GM21367 (cell line): Measurements from ENCODE around the gene ALG12.

Experiments used
- ATAC-seq: cut with Tn5 transposase; IDR thresholded peaks from one replicate; pipeline ENCODE4 v1.9.1; 2021; ENCODE audit not compliant: unreplicated experiment

ALG12 gene

GRCh38 chr22:49958366-49958921, 40.2 kb upstream of the ALG12 start:
- ATAC-seq, result no peak

DNA sequence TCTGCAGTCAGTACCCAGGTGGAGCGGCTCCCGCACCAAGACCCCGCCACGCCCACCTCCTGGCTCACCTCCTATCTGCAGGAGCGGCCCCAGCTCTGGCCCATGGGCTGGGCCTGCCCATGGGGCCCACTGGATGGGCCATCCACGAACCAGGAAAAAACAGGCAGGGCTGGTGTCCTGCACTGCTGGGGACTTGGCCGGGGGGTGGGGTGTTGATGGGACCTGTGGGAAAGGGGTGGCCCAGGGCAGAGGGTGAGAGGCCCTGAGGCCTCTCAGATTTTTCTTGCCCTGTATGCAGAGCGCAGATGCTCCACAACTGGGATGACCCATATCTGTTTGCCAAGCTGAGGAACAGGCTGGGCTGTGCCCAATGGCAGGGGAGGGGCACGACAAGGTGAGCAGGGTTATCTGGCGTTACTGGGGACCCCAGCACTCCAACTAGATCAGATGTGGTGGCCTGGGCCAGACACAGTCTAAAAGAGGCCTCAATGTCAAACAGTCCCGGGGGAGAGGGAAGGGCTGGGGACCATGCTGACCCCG, 39.7 kb upstream of the ALG12 start:
- ATAC-seq, result no peak

GRCh38 chr22:49956914-49957825, 38.9 kb upstream of the ALG12 start:
- no peak for ATAC-seq

GRCh38 chr22:49956418-49956770, 38.2 kb upstream of the ALG12 start:
- no peak for ATAC-seq

DNA sequence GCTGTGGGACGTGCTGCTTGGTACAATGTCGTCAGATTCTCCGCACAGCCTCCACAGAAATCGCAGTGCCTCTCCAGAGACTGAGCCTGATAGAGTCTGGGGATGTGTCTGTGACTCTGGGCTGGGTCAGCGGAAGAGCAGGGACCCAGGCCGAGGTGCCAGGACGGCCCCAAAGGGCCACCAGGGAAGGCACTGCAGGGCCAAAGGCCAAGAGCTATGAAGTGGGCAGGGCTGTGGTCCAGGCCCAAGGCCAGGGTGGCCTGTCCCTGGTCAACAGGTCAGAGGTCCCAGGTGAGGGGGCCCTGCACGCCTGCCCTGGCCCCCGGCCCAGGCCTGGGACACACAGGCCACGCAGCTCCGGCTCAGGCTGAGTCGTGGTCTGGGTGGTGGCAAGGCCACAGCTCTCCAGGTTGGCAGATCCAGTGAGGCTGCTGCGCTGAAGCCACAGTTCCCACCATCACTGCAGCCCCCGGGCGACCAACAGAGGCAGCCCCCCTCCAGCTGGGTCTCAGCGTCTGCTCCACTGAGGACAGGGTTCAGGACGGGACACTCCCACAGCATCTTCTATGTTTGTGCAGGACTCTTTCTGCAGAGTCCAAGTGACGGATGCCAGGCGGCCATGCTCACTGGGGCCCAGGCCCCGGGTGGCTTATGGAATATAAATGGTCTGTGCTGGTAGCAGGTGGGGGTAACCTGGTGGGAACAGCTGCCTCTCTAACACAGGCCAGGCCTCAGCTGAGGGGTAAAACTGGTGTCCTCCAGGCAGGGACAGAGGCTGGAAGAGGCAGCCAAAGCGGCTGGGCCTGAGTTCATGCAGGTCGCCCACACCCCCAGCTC, 37.6 kb upstream of the ALG12 start:
- no peak for ATAC-seq

DNA sequence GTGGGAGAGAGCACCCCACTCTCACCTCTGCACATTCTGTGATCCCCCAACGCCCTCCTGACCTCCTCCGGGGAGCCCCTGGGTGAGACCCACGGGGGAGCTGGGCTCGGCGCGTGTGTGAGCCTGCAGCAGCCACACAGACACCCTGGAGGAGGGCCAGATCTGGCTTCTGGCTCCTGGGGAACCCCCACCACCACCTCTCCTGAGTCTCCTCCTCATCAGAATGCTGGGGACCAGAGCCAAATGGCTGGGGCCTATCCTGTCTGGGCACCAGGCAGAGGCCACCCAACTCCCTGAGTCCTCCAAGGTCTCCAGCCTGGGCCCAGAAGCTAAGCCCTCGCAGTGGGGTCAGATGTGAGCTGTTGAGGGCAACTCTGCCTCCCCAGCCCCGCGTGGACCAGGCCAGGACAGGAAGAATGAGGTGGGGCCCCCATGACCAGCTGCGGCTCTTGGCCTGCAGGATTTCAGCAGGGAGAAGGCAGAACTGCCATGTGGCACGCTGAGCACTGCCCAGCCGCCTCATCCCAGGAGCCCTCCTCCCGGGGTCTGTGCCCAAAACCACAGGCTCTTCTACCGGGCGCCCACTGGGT, 36.8 kb upstream of the ALG12 start:
- no peak for ATAC-seq

DNA sequence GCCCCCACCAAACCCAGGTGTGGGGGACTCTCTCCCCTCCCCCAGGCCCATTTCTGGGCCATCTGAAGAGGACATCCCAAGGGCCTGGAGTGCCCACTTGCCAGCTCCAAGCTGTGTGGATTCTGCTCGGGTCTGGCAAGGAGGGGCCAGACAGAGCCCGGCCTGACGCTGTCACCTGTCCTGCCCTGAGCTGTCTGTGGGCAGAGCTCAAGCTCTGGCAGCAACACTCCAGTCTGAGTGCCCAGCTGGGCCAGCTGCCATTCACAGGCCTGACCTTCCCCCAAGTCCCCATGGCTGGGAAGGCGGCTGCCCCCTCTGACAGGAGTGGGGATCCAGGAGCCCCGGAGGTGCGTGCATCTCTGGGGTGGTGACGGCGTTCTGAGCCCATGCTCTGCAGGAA, 36.1 kb upstream of the ALG12 start:
- ATAC-seq, result no peak

DNA sequence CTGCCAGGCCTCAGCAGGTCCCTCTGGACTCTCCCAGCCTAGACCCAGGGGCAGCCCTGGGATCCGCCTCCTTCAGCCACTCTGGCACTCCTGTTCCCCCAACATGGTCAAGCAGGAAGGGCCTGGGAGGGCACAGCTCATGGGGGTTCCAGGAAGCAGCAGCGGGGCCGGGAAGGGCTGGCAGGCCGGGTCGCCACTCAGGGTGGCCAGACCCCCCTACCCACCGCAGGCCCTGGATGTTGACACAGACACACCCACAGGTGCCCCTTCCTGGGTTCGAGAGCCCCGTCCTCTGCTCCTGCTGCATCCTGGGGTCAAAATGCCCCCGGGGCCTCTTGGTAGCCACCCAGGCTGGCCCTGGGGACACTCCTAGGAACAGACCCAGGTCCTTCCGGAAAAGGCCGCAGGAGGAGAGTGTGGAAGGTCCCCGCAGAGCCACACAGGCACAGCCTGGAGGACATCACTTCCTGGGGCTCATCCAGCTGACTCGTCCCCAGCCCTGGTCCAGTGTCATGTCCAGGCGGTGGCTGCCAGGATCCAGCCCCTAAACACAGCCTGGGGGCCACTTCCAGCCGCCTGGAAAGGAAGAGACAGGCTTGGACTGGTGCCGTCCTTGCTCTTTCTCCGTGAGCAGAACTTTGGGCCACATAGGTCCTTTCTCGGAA, 35.6 kb upstream of the ALG12 start:
- ATAC-seq, result no peak

GRCh38 chr22:49953027-49953679, 34.9 kb upstream of the ALG12 start:
- no peak for ATAC-seq

GRCh38 chr22:49951986-49952896, 34.0 kb upstream of the ALG12 start:
- ATAC-seq, result no peak

DNA sequence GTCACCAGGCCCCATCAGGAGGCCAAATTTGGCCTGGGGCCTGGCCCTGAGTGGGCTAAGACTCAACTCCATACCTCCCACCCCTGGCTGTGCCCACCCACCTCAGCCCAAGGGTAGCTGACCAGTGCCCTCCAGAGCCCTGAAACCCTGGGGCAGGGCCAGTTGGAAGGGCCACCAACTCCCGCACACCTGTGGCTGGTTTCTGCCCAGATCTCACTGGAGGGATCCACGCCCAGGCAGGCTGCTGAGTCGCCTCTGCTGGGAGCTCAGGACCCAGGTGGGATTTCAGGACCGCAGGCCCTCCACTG, 33.4 kb upstream of the ALG12 start:
- ATAC-seq, result no peak

DNA sequence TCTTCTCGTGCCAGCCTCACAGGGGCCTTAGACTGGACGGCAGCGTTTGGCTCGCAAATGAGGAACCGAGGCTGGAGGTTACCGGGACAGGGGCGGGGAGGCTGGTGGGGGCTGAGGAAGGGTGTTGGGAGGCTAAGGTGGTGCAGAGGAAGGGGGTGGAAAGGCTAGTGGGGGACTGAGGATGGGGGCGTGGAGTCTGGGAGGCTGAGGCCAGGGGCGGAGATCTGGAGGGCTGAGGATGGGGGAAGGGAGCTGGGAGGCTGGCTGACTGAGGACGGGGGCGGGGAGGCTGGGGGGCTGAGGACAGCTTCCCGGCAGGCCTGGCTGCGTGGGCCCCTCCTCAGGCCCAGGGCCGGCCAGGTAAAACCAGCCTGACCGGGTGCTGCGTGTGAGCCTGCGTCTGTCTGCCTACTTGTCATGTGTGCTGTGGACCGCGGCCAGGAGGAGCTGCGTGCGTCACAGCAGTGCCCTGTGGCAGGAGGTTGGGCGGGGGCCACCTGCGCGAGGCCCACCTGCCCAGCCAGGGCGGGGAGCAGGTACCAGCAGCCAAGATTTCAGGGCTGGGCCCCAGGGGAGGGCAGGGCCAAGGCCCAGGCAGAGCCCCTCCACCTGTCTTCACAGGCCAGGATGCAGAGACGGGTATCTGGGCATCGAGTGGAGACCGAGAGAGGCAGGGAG, 32.9 kb upstream of the ALG12 start:
- no peak for ATAC-seq

DNA sequence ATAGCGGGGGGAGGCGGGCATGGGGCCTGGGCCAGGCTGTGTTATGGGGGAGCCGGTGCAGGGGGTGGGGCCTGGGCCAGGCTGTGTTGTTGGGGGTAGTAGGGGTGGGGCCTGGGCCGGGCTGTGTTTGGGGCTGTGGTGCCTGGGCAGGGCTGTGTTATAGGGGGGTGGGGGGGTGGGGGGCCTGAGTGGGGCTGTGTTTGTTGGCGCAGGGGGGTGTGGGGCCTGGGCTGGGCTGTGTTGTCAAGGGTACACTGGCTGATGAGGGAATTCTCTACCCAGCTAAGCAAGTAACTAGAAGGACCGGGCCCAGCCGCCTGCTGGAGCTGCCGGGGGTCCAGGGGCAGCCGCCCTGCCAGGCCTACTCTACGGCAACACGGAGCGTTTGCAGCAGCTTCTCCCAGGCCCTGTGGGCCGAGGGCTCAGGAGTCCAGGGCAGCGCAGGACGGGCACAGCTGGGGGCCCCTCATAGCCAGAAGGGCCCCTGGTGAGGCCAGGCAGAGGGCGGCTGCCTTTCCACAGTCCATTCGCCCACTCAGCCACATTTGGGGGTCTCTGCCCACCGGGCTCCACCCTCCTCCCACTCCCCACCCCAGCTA, 32.3 kb upstream of the ALG12 start:
- no peak for ATAC-seq

GRCh38 chr22:49949914-49950292, 31.7 kb upstream of the ALG12 start:
- no peak for ATAC-seq

GRCh38 chr22:49948958-49949913, 31.0 kb upstream of the ALG12 start:
- no peak for ATAC-seq

DNA sequence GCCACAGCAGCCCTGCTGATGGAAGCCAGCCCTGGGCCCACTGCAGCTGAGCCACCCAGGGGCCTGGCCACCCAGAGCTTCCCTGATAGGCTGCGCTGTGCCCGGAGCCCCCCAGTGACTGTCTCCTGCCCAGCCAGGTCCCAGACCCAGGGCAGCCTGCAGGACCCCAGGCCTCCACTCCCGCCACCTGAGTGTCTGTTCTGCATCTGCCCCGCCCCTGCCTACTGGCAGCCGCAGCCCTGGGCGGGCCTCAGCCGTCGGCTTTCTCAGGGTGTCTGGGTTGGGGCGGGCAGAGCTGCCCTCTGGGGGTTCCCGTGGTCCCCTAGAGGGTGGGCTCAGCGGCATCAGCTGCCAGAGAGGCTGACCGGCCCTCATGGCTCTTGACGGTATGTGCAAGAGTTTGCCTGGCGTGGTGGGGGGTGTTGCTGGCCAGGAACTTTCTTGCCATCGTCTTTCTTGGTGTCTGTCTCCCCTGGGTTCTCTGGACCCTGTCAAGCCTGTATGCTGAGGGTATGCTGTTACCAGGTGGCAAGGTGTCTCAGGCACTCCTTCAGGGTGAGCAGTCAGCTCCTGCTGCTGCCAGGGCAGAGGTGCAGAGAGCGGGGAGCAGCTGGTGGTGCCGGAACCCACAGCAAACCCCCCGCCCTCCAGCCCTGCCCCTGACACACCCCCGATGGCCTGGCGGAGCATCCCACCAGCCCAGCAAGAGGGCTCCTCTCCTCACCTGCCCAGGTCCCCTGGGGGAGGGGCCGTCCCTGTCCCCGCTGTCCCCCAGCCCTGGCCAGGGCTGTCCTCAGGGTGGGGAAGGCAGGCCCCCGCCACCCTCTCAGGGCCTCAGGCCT, 30.1 kb upstream of the ALG12 start:
- ATAC-seq, result no peak

DNA sequence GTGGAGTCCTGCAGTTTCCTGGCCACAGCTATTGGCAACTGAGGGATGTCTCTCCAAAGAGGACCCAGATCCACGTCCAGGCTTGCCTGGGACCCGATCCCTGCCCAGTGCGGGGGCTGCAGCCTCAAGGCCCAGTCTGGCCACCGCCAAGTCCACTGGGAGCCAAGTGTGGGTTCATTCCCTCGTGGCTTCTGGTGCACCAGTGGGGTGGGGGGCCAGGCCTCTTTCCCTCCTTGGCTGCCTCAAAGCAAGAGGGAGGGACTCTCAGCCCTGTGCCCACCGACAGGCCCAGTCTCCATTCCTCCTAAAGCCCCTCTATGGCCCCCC, 29.0 kb upstream of the ALG12 start:
- no peak for ATAC-seq
